ENCODE measurements around the gene DNAJC10. TPM values are rescaled to one million over a fixed set of nuclear protein-coding genes. Genes with fewer than 3 reads are reported as not detected.

The DNAJC10 gene
- total RNA-seq, 1 donor: 116 TPM

DNA sequence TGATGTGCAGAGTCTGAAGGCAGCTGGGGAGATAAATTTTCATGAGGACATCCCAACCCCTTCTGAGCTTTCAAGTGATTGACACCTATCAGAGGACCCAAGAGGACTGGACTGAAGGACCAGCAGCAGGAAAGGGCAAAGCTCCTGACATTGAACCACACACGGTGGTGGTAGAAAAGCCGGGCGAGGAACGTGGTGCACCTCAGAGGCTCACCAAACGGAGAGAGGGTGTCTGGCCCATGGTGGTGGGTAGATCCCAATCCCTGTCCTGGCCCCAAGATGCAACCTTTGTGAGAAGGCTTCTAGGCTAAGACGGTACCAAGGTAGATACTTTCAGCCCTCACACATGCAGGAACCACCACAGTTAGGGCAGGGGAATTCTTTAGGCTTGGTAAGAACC is 98.3 kb downstream of the DNAJC10 start:
- TF ChIP-seq, protein P1, sequence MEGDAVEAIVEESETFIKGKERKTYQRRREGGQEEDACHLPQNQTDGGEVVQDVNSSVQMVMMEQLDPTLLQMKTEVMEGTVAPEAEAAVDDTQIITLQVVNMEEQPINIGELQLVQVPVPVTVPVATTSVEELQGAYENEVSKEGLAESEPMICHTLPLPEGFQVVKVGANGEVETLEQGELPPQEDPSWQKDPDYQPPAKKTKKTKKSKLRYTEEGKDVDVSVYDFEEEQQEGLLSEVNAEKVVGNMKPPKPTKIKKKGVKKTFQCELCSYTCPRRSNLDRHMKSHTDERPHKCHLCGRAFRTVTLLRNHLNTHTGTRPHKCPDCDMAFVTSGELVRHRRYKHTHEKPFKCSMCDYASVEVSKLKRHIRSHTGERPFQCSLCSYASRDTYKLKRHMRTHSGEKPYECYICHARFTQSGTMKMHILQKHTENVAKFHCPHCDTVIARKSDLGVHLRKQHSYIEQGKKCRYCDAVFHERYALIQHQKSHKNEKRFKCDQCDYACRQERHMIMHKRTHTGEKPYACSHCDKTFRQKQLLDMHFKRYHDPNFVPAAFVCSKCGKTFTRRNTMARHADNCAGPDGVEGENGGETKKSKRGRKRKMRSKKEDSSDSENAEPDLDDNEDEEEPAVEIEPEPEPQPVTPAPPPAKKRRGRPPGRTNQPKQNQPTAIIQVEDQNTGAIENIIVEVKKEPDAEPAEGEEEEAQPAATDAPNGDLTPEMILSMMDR (IDR thresholded peaks at IDR 0.05; ENCODE audit: insufficient read depth, low read depth, low read length): no peak
- no peak overlapping the region for H3K4me3 ChIP-seq (ENCODE audit: low read depth, low read length)
- DNase-seq (ENCODE audit: low read depth): no peak

DNA sequence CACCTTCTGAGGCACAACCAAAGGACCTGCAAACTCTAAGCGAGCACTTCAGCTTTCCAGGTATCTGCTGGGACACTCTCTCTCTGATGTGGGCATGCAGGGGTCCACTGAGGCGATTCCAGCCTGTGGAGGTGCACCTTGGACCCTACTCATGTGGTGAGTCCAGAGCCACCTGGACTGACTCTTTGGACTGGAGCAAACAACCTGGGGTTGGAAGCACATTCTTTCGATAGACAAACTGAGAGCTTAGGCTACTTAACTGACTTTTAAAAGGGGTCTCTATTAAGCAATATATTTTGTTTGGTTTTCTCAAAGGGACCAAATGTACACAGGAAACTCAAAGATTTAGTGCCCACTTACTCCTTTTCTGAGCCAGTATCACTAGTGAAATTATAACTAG is 98.7 kb downstream of the DNAJC10 start:
- TF ChIP-seq, protein P1 (IDR thresholded peaks at IDR 0.05; ENCODE audit: insufficient read depth, low read depth, low read length): no peak

DNA sequence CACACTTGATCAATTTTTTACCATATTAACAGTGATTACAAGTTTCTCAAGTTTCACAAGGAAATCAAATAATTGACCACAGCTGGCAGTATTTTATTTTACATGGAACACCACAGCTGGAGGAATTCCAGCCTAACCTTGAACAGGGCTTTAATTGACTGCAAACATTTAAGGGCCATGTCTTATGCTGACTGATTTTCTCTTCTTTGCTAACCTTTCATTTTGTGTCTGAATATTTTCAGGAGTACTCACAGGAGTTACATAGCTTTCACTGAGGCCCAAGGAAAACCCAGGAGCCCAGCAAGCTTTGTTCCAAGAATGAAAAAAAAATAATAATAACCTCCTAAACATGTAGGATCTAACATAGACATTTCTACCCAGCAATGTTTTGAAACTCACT is 100.8 kb downstream of the DNAJC10 start:
- H3K4me3 ChIP-seq (ENCODE audit: low read depth, low read length): no peak overlapping the region
- TF ChIP-seq, protein P1 (IDR thresholded peaks at IDR 0.05; ENCODE audit: insufficient read depth, low read depth, low read length): no peak
- no peak for DNase-seq (ENCODE audit: low read depth)

More for the DNA sequence above, 98.7 kb downstream of the DNAJC10 start:
- H3K4me3 ChIP-seq (ENCODE audit: low read depth, low read length): no peak overlapping the region
- DNase-seq (ENCODE audit: low read depth): no peak

DNA sequence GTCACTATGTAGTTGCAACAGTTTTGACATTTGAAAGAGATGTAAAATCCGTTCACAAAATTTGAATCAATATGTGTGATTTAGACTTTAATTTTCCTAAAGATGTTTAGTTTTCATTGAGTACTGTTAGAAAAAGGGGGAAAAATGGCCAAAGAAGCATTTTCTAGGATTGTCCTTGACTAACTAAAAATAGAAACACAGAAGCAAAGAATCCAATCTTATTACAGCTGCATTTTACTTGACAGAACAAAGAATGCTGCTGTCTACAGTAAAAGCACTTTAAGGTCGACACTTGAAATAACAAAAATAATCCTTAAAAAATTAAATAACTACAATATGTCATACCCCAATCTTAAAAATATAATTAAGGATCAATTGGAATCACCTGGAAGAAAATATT is 101.5 kb downstream of the DNAJC10 start:
- DNase-seq (ENCODE audit: low read depth): no peak
- no peak overlapping the region for H3K4me3 ChIP-seq (ENCODE audit: low read depth, low read length)
- TF ChIP-seq, protein P1 (IDR thresholded peaks at IDR 0.05; ENCODE audit: insufficient read depth, low read depth, low read length): no peak

DNA sequence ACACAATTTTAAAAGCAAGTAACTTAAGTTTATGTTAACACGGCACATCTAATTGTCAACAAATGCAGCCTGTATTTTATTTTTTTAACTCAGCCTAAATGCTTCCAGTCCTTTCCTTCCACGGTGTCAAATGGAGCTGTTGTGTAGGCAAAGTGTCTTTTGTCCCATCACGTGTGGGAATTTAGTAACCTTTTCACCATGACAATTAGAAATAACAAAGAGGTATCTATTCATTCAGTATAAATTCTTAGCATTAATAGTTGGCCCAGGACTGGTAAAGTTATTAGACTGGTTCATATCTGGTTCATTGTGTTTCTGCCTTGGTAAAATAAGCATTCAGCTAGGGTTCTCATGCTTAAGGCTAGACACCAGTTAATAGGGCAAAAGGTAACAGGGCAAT is 102.4 kb downstream of the DNAJC10 start:
- no peak overlapping the region for H3K4me3 ChIP-seq (ENCODE audit: low read depth, low read length)
- DNase-seq (ENCODE audit: low read depth): no peak
- TF ChIP-seq, protein P1 (IDR thresholded peaks at IDR 0.05; ENCODE audit: insufficient read depth, low read depth, low read length): no peak

DNA sequence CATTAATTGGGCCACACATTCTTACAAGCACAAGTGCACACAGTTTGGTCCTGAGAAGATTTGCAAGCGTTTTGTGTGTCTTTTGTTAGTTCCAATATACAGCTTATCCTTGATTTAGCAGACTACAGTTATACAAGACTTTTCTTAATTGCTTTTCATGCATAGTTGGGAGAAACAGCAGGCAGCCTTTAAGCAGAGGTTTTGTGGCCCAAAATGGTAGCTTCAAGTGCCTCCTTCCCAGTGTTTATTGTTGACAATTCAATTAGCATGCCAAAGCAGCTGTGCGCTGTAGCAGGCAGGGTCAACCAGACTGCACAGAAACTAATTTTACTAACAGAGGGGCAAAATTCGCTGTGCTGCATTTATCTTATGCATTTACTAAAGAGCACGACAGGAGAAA is 102.9 kb downstream of the DNAJC10 start:
- TF ChIP-seq, protein P1 (IDR thresholded peaks at IDR 0.05; ENCODE audit: insufficient read depth, low read depth, low read length): no peak
- DNase-seq (ENCODE audit: low read depth): no peak

DNA sequence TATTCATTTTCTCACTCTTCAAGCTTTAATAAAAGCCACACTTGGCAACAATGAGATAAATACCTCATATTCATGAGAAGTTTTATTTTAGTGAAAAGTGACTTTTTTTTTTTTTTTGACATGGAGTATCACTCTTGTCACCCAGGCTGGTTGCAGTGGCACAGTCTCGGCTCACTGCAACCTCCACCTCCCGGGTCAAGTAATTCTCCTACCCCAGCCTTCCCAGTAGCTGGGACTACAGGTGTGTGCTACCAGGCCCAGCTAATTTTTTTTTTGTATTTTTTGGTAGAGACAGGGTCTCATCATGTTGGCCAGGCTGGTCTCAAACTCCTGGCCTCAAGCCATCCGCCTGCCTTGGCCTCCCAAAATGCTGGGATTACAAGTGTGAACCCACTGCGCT is 103.4 kb downstream of the DNAJC10 start:
- no peak overlapping the region for H3K4me3 ChIP-seq (ENCODE audit: low read depth, low read length)
- TF ChIP-seq, protein P1 (IDR thresholded peaks at IDR 0.05; ENCODE audit: insufficient read depth, low read depth, low read length): no peak
- DNase-seq (ENCODE audit: low read depth): no peak

More for the DNA sequence above, 102.9 kb downstream of the DNAJC10 start:
- no peak overlapping the region for H3K4me3 ChIP-seq (ENCODE audit: low read depth, low read length)

All from fibroblast of villous mesenchyme (primary cell).